Peyer's patch (tissue), 4 donors: ENCODE measurements around the gene DLK1. TPM values are rescaled to one million over a fixed set of nuclear protein-coding genes. Genes with fewer than 3 reads are reported as not detected.

ENCODE experiments used
- DNase-seq, 3 donors: peaks; one replicate each; pipeline ENCODE4 v3.0.0-alpha.2; 2017 to 2019
- H3K27ac ChIP-seq, 4 donors: fragments of 200-600 bp; sonication (generic); one replicate each; pipeline ENCODE4 v1.5.1; 2016 to 2019
- H3K27me3 ChIP-seq, 2 donors: fragments of 200-600 bp; sonication (generic); one replicate each; pipeline ENCODE4 v1.5.1; 2019
- H3K36me3 ChIP-seq, 3 donors: fragments of 200-600 bp; sonication (generic); one replicate each; pipeline ENCODE4 v1.5.1; 2016 to 2019
- H3K4me1 ChIP-seq, 4 donors: fragments of 200-600 bp; sonication (generic); one replicate each; pipeline ENCODE4 v1.5.1; 2016 to 2019
- H3K4me3 ChIP-seq, 4 donors: fragments of 200-600 bp; sonication (generic); 1 replicate in 3 of 4; 2 replicates in 1 of 4; pipeline ENCODE4 v1.5.1; 2016 to 2019; ENCODE audit warnings: mild to moderate bottlenecking in 1 of 4
- H3K9me3 ChIP-seq, 4 donors: fragments of 200-600 bp; sonication (generic); one replicate each; pipeline ENCODE4 v1.5.1; 2016 to 2019; ENCODE audit warnings: mild to moderate bottlenecking in 1 of 4
- CTCF ChIP-seq, 6 experiments: fragments of 450-650 bp in 4 of 6; fragments of 200-600 bp in 2 of 6; sonication (generic) in 1 of 6; IDR thresholded peaks; one replicate each; pipeline ENCODE4 v1.5.1; 2017 to 2019; ENCODE audit warnings: antibody characterized with exemption in 6 of 6, mild to moderate bottlenecking in 3 of 6, moderate library complexity in 1 of 6
- POLR2A ChIP-seq, 2 donors: fragments of 450-650 bp; IDR thresholded peaks; one replicate each; pipeline ENCODE4 v1.5.1; 2017; ENCODE audit warnings: antibody characterized with exemption in 2 of 2, mild to moderate bottlenecking in 2 of 2, moderate library complexity in 2 of 2
- total RNA-seq, 4 donors: library from RNA; depleted of rRNA; stranded (reverse); fragments of >200 nt; gene quantifications; one replicate each; pipeline ENCODE4 v1.1.0, GENCODE V29; 2016

DLK1 gene
- total RNA-seq, 4 donors from 2014 or later: not detected

- peak in 1 of 3 donors; percentile 15 for DNase-seq
- no peaks in the 10 kb centered on the region for H3K27me3 ChIP-seq
- H3K4me1 ChIP-seq: no peaks in the 10 kb centered on the region
- no peaks in the 10 kb centered on the region for H3K9me3 ChIP-seq
- H3K36me3 ChIP-seq: no peaks in the 10 kb centered on the region
- H3K27ac ChIP-seq: no peak overlapping the region
- H3K4me3 ChIP-seq: no peak overlapping the region
- TF ChIP-seq POLR2A (IDR thresholded peaks at IDR 0.05) (no peak), CTCF (IDR thresholded peaks at IDR 0.05) (no peak)
Measured at GRCh38 chr14:100749967-100750597, 23.4 kb downstream of the DLK1 start.

- Histone ChIP-seq H3K4me1 (no peaks in the 10 kb centered on the region), H3K4me3 (no peak overlapping the region), H3K36me3 (no peaks in the 10 kb centered on the region), H3K27ac (no peak overlapping the region), H3K9me3 (no peaks in the 10 kb centered on the region), H3K27me3 (no peaks in the 10 kb centered on the region)
- no peak for DNase-seq
- TF ChIP-seq CTCF (IDR thresholded peaks at IDR 0.05) (no peak), POLR2A (IDR thresholded peaks at IDR 0.05) (no peak)
Measured at GRCh38 chr14:100750762-100751699, 24.3 kb downstream of the DLK1 start.

GRCh38 chr14:100754020-100754419, 27.3 kb downstream of the DLK1 start:
- DNase-seq: no peak
- H3K4me3 ChIP-seq: no peak overlapping the region
- no peaks in the 10 kb centered on the region for H3K36me3 ChIP-seq
- H3K9me3 ChIP-seq: no peaks in the 10 kb centered on the region
- no peak overlapping the region for H3K27ac ChIP-seq
- TF ChIP-seq POLR2A (IDR thresholded peaks at IDR 0.05) (no peak), CTCF (IDR thresholded peaks at IDR 0.05) (no peak)
- H3K27me3 ChIP-seq: no peaks in the 10 kb centered on the region
- H3K4me1 ChIP-seq: no peaks in the 10 kb centered on the region

- H3K27ac ChIP-seq: no peak overlapping the region
- no peaks in the 10 kb centered on the region for H3K4me1 ChIP-seq
- H3K4me3 ChIP-seq: no peak overlapping the region
- TF ChIP-seq POLR2A (IDR thresholded peaks at IDR 0.05) (no peak), CTCF (IDR thresholded peaks at IDR 0.05) (no peak)
- no peak for DNase-seq
- H3K27me3 ChIP-seq: no peaks in the 10 kb centered on the region
- no peaks in the 10 kb centered on the region for H3K9me3 ChIP-seq
- no peaks in the 10 kb centered on the region for H3K36me3 ChIP-seq
Measured at GRCh38 chr14:100755649-100756048, 29.0 kb downstream of the DLK1 start.

GRCh38 chr14:100761481-100761880, 34.8 kb downstream of the DLK1 start:
- TF ChIP-seq CTCF (IDR thresholded peaks at IDR 0.05) (no peak), POLR2A (IDR thresholded peaks at IDR 0.05) (no peak)
- H3K27ac ChIP-seq: no peak overlapping the region
- no peaks in the 10 kb centered on the region for H3K4me1 ChIP-seq
- no peaks in the 10 kb centered on the region for H3K36me3 ChIP-seq
- no peak for DNase-seq
- no peaks in the 10 kb centered on the region for H3K27me3 ChIP-seq
- H3K4me3 ChIP-seq: no peak overlapping the region
- no peaks in the 10 kb centered on the region for H3K9me3 ChIP-seq
